Left ventricle myocardium superior (tissue), 1 donor: ENCODE data around the gene FIP1L1. TPM values are rescaled to one million over a fixed set of nuclear protein-coding genes. Genes with fewer than 3 reads are reported as not detected.
"Not testable (repeated sequence)": the region's sequence is repeated elsewhere in the genome, so short reads cannot be mapped to it uniquely, and the experiment has no call there.

Experiments used
- ATAC-seq: fragments of 200-7000 bp; cut with Tn5 transposase; one replicate; pipeline ENCODE4 v1.9.1; 2020; ENCODE audit warnings: mild to moderate bottlenecking, moderate library complexity
- DNase-seq: peaks from one replicate; pipeline ENCODE4 v3.0.0-alpha.2; 2020
- intact Hi-C: fragments of 100-400 bp; cut with micrococcal nuclease; formaldehyde crosslinking; loops from one replicate; pipeline ENCODE4 v1.11.0; 2022
- total RNA-seq: library from RNA; stranded (reverse); fragmentation: NEBNext Ultra II Directional; extraction: Animal tissue kit (Norgen Biotek cat#: 25700); gene quantifications from one replicate; pipeline ENCODE4 v1.2.1, GENCODE V29; 2021
- donor health status: DM: no; HTN: yes; CAD: no; lungs with severe emphysema.

FIP1L1 gene
- total RNA-seq, 1 donor from 2014 or later, result 28.2 TPM

GRCh38 chr4:53371843-53372521, 5.5 kb upstream of the FIP1L1 start:
- DNase-seq (no peak), ATAC-seq (no peak)
- intact Hi-C loops, result no loop called here

GRCh38 chr4:53374777-53375258, 2.6 kb upstream of the FIP1L1 start:
- intact Hi-C loops, result no loop called here
- DNase-seq (no peak), ATAC-seq (no peak)

- ATAC-seq, result no peak
- no peak for DNase-seq
- intact Hi-C loops, result no loop called here
These were observed 541 bp upstream of the FIP1L1 start for GRCh38 chr4:53376900-53377299.

GRCh38 chr4:53378171-53378482, 686 bp downstream of the FIP1L1 start:
- DNase-seq (no peak), ATAC-seq (no peak)
- intact Hi-C loops, result no loop called here

GRCh38 chr4:53380221-53380620, 2.8 kb downstream of the FIP1L1 start:
- intact Hi-C loops, result no loop called here
- ATAC-seq, result no peak
- DNase-seq, result no peak

- DNase-seq, intact Hi-C loops, ATAC-seq: not testable (repeated sequence)
These were observed 32.0 kb downstream of the FIP1L1 start for GRCh38 chr4:53409479-53409878.

GRCh38 chr4:53419208-53419607, 41.8 kb downstream of the FIP1L1 start:
- ATAC-seq (no peak), DNase-seq (no peak)
- intact Hi-C loops, result no loop called here

GRCh38 chr4:53421791-53422190, 44.4 kb downstream of the FIP1L1 start:
- intact Hi-C loops, result no loop called here
- no peak for ATAC-seq
- DNase-seq, result no peak

GRCh38 chr4:53422367-53422766, 44.9 kb downstream of the FIP1L1 start:
- intact Hi-C loops, result no loop called here
- DNase-seq, result no peak
- ATAC-seq, result no peak

GRCh38 chr4:53424280-53424679, 46.8 kb downstream of the FIP1L1 start:
- DNase-seq (no peak), ATAC-seq (no peak)
- intact Hi-C loops, result no loop called here

GRCh38 chr4:53427366-53427765, 49.9 kb downstream of the FIP1L1 start:
- intact Hi-C loops, result no loop called here
- ATAC-seq (peak; percentile 41), DNase-seq (no peak)

GRCh38 chr4:53431052-53431451, 53.6 kb downstream of the FIP1L1 start:
- DNase-seq (no peak), ATAC-seq (no peak)
- intact Hi-C loops, result no loop called here

GRCh38 chr4:53432528-53433424, 55.3 kb downstream of the FIP1L1 start:
- intact Hi-C loops, result no loop called here
- DNase-seq (no peak), ATAC-seq (no peak)

- DNase-seq, result no peak
- ATAC-seq, result no peak
- intact Hi-C loops, result no loop called here
These were observed 58.8 kb downstream of the FIP1L1 start for GRCh38 chr4:53436251-53436650.

- no peak for DNase-seq
- intact Hi-C loops, result no loop called here
These were observed 64.1 kb downstream of the FIP1L1 start for GRCh38 chr4:53441564-53441963.

GRCh38 chr4:53444954-53445353, 67.5 kb downstream of the FIP1L1 start:
- ATAC-seq (no peak), DNase-seq (no peak)
- intact Hi-C loops, result no loop called here

More at GRCh38 chr4:53441564-53441963, 64.1 kb downstream of the FIP1L1 start:
- no peak for ATAC-seq

GRCh38 chr4:53450773-53451172, 73.3 kb downstream of the FIP1L1 start:
- DNase-seq (no peak), ATAC-seq (no peak)
- intact Hi-C loops, result no loop called here

GRCh38 chr4:53453385-53453784, 75.9 kb downstream of the FIP1L1 start:
- intact Hi-C loops, result no loop called here
- DNase-seq (no peak), ATAC-seq (no peak)

GRCh38 chr4:53455766-53456165, 78.3 kb downstream of the FIP1L1 start:
- DNase-seq (no peak), ATAC-seq (no peak)
- intact Hi-C loops, result no loop called here

GRCh38 chr4:53456178-53456577, 78.7 kb downstream of the FIP1L1 start:
- intact Hi-C loops, result no loop called here
- DNase-seq, result no peak
- ATAC-seq, result no peak

- intact Hi-C loops, result no loop called here
- DNase-seq (no peak), ATAC-seq (no peak)
These were observed 82.1 kb downstream of the FIP1L1 start for GRCh38 chr4:53459548-53459947.
